Astrocyte of the spinal cord (primary cell): ENCODE results near the gene MAP3K21.

Experiments used
- DNase-seq: peaks from one replicate; pipeline ENCODE4 v3.0.0; 2011; ENCODE audit warnings: low read depth, low spot score
- H3K4me3 ChIP-seq: 2 replicates; pipeline ENCODE4 v1.5.1; 2011; ENCODE audit warnings: low read depth, mild to moderate bottlenecking, low read length, moderate library complexity
- CTCF ChIP-seq: IDR thresholded peaks from 2 replicates; pipeline ENCODE4 v1.5.1; 2012; ENCODE audit warnings: low read depth, mild to moderate bottlenecking, low read length, inconsistent platforms
- in situ Hi-C: cut with HindIII; loops from 2 replicates; pipeline ENCODE4 v1.10.0; 2017; ENCODE audit warnings: low sequenced_read_pairs

Gene MAP3K21

GRCh38 chr1:233379869-233380438, 52.4 kb downstream of the MAP3K21 start:
- H3K4me3 ChIP-seq: no peak overlapping the region
- no peak for DNase-seq
- no peak for TF ChIP-seq CTCF
- in situ Hi-C loops: no loop called here

- H3K4me3 ChIP-seq: no peak overlapping the region
- no peak for DNase-seq
- no peak for TF ChIP-seq CTCF
- in situ Hi-C loops: no loop called here
These were observed 54.3 kb downstream of the MAP3K21 start for GRCh38 chr1:233381806-233382205.

- DNase-seq: no peak
- in situ Hi-C loops: no loop called here
- H3K4me3 ChIP-seq: no peak overlapping the region
- no peak for TF ChIP-seq CTCF
These were observed 56.5 kb downstream of the MAP3K21 start for GRCh38 chr1:233383984-233384383.

GRCh38 chr1:233386336-233386735, 58.8 kb downstream of the MAP3K21 start:
- in situ Hi-C loops: no loop called here
- TF ChIP-seq CTCF: no peak
- DNase-seq: peak; percentile 10
- H3K4me3 ChIP-seq: no peak overlapping the region

- TF ChIP-seq CTCF: no peak
- DNase-seq: no peak
- no peak overlapping the region for H3K4me3 ChIP-seq
- in situ Hi-C loops: no loop called here
These were observed 60.1 kb downstream of the MAP3K21 start for GRCh38 chr1:233387585-233387984.

- no peak for DNase-seq
- in situ Hi-C loops: no loop called here
These were observed 61.6 kb downstream of the MAP3K21 start for GRCh38 chr1:233389169-233389568.

More at GRCh38 chr1:233389169-233389568, 61.6 kb downstream of the MAP3K21 start:
- no peak overlapping the region for H3K4me3 ChIP-seq
- no peak for TF ChIP-seq CTCF
